Measurements from ENCODE around the gene CTTN.

CTTN gene

GRCh38 chr11:70418130-70418529, 19.8 kb downstream of the CTTN start:
- no peak overlapping the region for H3K9ac ChIP-seq (ENCODE audit: low read depth, low read length, poor library complexity, severe bottlenecking)
- TF ChIP-seq EZH2phosphoT487 (IDR thresholded peaks at IDR 0.05; ENCODE audit: borderline replicate concordance): no peak
- TF ChIP-seq CTCF (conservative IDR thresholded peaks at IDR 0.05; ENCODE audit: low read length): no peak
- H4K20me1 ChIP-seq (ENCODE audit: insufficient read depth, low read length, poor library complexity, severe bottlenecking): no peaks in the 10 kb centered on the region
- no peak overlapping the region for H3K4me3 ChIP-seq (ENCODE audit: low read length, poor library complexity, severe bottlenecking)
- no peaks in the 10 kb centered on the region for H3K79me2 ChIP-seq (ENCODE audit: insufficient read depth, low read length)
- no peaks in the 10 kb centered on the region for H3K27me3 ChIP-seq (ENCODE audit: insufficient read depth, low read length, poor library complexity, severe bottlenecking)
- no peak overlapping the region for H3K4me2 ChIP-seq (ENCODE audit: low read depth, low read length, poor library complexity, severe bottlenecking)
- no peaks in the 10 kb centered on the region for H3F3A ChIP-seq (ENCODE audit: low read depth)
- H3K9me2 ChIP-seq (replicated peaks; ENCODE audit: low read depth, low read length): no peaks in the 10 kb centered on the region
- no peaks in the 10 kb centered on the region for H3K4me1 ChIP-seq (ENCODE audit: insufficient read depth, low read length, poor library complexity, severe bottlenecking)
- H3K9me3 ChIP-seq (ENCODE audit: insufficient read depth, low read depth, low read length): no peaks in the 10 kb centered on the region
- H3K36me3 ChIP-seq (ENCODE audit: insufficient read depth, low read length): no peaks in the 10 kb centered on the region
- no peak overlapping the region for H2AFZ ChIP-seq (ENCODE audit: low read length)

- H3K36me3 ChIP-seq (ENCODE audit: insufficient read depth, low read length): no peaks in the 10 kb centered on the region
- H3F3A ChIP-seq (ENCODE audit: low read depth): no peaks in the 10 kb centered on the region
- peaks cover 8% of the 10 kb centered on the region for H3K4me1 ChIP-seq (ENCODE audit: insufficient read depth, low read length, poor library complexity, severe bottlenecking)
- H2AFZ ChIP-seq (ENCODE audit: low read length): no peak overlapping the region
- no peaks in the 10 kb centered on the region for H3K27me3 ChIP-seq (ENCODE audit: insufficient read depth, low read length, poor library complexity, severe bottlenecking)
- no peaks in the 10 kb centered on the region for H3K79me2 ChIP-seq (ENCODE audit: insufficient read depth, low read length)
- no peaks in the 10 kb centered on the region for H3K9me3 ChIP-seq (ENCODE audit: insufficient read depth, low read depth, low read length)
- no peak overlapping the region for H3K4me3 ChIP-seq (ENCODE audit: low read length, poor library complexity, severe bottlenecking)
- no peaks in the 10 kb centered on the region for H3K9me2 ChIP-seq (replicated peaks; ENCODE audit: low read depth, low read length)
- H3K4me2 ChIP-seq (ENCODE audit: low read depth, low read length, poor library complexity, severe bottlenecking): no peak overlapping the region
- H3K9ac ChIP-seq (ENCODE audit: low read depth, low read length, poor library complexity, severe bottlenecking): no peak overlapping the region
- TF ChIP-seq CTCF (conservative IDR thresholded peaks at IDR 0.05; ENCODE audit: low read length) (no peak), EZH2phosphoT487 (IDR thresholded peaks at IDR 0.05; ENCODE audit: borderline replicate concordance) (no peak)
- no peaks in the 10 kb centered on the region for H4K20me1 ChIP-seq (ENCODE audit: insufficient read depth, low read length, poor library complexity, severe bottlenecking)
These were observed 21.1 kb downstream of the CTTN start for GRCh38 chr11:70419307-70420007.

- Histone ChIP-seq H3K79me2 (ENCODE audit: insufficient read depth, low read length) (no peaks in the 10 kb centered on the region), H3K9me3 (ENCODE audit: insufficient read depth, low read depth, low read length) (no peaks in the 10 kb centered on the region), H3K4me3 (ENCODE audit: low read length, poor library complexity, severe bottlenecking) (no peak overlapping the region), H3K27me3 (ENCODE audit: insufficient read depth, low read length, poor library complexity, severe bottlenecking) (no peaks in the 10 kb centered on the region), H3K9ac (ENCODE audit: low read depth, low read length, poor library complexity, severe bottlenecking) (no peak overlapping the region), H4K20me1 (ENCODE audit: insufficient read depth, low read length, poor library complexity, severe bottlenecking) (no peaks in the 10 kb centered on the region), H3F3A (ENCODE audit: low read depth) (no peaks in the 10 kb centered on the region), H2AFZ (ENCODE audit: low read length) (no peak overlapping the region), H3K4me1 (ENCODE audit: insufficient read depth, low read length, poor library complexity, severe bottlenecking) (peaks cover 14% of the 10 kb centered on the region), H3K36me3 (ENCODE audit: insufficient read depth, low read length) (no peaks in the 10 kb centered on the region), H3K4me2 (ENCODE audit: low read depth, low read length, poor library complexity, severe bottlenecking) (no peak overlapping the region), H3K9me2 (replicated peaks; ENCODE audit: low read depth, low read length) (no peaks in the 10 kb centered on the region)
- TF ChIP-seq CTCF (conservative IDR thresholded peaks at IDR 0.05; ENCODE audit: low read length): no peak
- TF ChIP-seq EZH2phosphoT487 (IDR thresholded peaks at IDR 0.05; ENCODE audit: borderline replicate concordance): no peak
These were observed 21.7 kb downstream of the CTTN start for GRCh38 chr11:70420008-70420464.
